IPS-20b (cell line): ENCODE data around the gene ETS2.

ENCODE experiments used
- H3K27ac ChIP-seq: one replicate; pipeline ENCODE4 v1.5.1; 2013; ENCODE audit warnings: low read length
- H3K27me3 ChIP-seq: 2 replicates; pipeline ENCODE4 v1.6.1; 2013; ENCODE audit warnings: mild to moderate bottlenecking, low read length, inconsistent platforms; ENCODE audit not compliant: insufficient read depth
- H3K36me3 ChIP-seq: 2 replicates; pipeline ENCODE4 v1.6.1; 2013; ENCODE audit warnings: low read depth, mild to moderate bottlenecking, inconsistent platforms, low read length, moderate library complexity; ENCODE audit not compliant: insufficient read depth
- H3K4me1 ChIP-seq: 2 replicates; pipeline ENCODE4 v1.6.1; 2013; ENCODE audit warnings: mild to moderate bottlenecking, control low read depth, inconsistent platforms, low read length, moderate library complexity; ENCODE audit not compliant: insufficient read depth
- H3K4me3 ChIP-seq: 2 replicates; pipeline ENCODE4 v1.5.1; 2013; ENCODE audit warnings: mild to moderate bottlenecking, low read length, inconsistent platforms
- H3K9ac ChIP-seq: 2 replicates; pipeline ENCODE4 v1.6.1; 2013; ENCODE audit warnings: low read depth, mild to moderate bottlenecking, inconsistent platforms, low read length, moderate library complexity
- H3K9me3 ChIP-seq: 2 replicates; pipeline ENCODE4 v1.6.1; 2013; ENCODE audit warnings: mild to moderate bottlenecking, low read depth, low read length, inconsistent platforms; ENCODE audit not compliant: insufficient read depth

Gene ETS2

GRCh38 chr21:38848187-38848609 is 42.5 kb downstream of the ETS2 start:
- H3K9me3 ChIP-seq, result no peaks in the 10 kb centered on the region
- H3K9ac ChIP-seq, result no peak overlapping the region
- H3K27ac ChIP-seq, result no peak overlapping the region
- H3K36me3 ChIP-seq, result no peaks in the 10 kb centered on the region
- 0 out of 2 replicates have a peak, but pooled peaks cover 5% of the 10 kb centered on the region for H3K4me1 ChIP-seq
- H3K4me3 ChIP-seq, result no peak overlapping the region
- H3K27me3 ChIP-seq, result no peaks in the 10 kb centered on the region

- H3K9me3 ChIP-seq, result no peaks in the 10 kb centered on the region
- no peaks in the 10 kb centered on the region for H3K36me3 ChIP-seq
- H3K27ac ChIP-seq, result no peak overlapping the region
- no peak overlapping the region for H3K4me3 ChIP-seq
- no peak overlapping the region for H3K9ac ChIP-seq
- H3K4me1 ChIP-seq, result 0 out of 2 replicates have a peak, but pooled peaks cover 5% of the 10 kb centered on the region
- H3K27me3 ChIP-seq, result no peaks in the 10 kb centered on the region
Measured at GRCh38 chr21:38849776-38850175, 44.0 kb downstream of the ETS2 start.

GRCh38 chr21:38850277-38850951 is 44.7 kb downstream of the ETS2 start:
- no peak overlapping the region for H3K9ac ChIP-seq
- no peaks in the 10 kb centered on the region for H3K36me3 ChIP-seq
- no peak overlapping the region for H3K27ac ChIP-seq

GRCh38 chr21:38851101-38851500 is 45.4 kb downstream of the ETS2 start:
- H3K9me3 ChIP-seq, result no peaks in the 10 kb centered on the region
- no peak overlapping the region for H3K9ac ChIP-seq
- H3K27ac ChIP-seq, result no peak overlapping the region
- 0 out of 2 replicates have a peak, but pooled peaks cover 5% of the 10 kb centered on the region for H3K4me1 ChIP-seq
- no peaks in the 10 kb centered on the region for H3K36me3 ChIP-seq
- no peak overlapping the region for H3K4me3 ChIP-seq
- no peaks in the 10 kb centered on the region for H3K27me3 ChIP-seq

More at GRCh38 chr21:38850277-38850951, 44.7 kb downstream of the ETS2 start:
- no peak overlapping the region for H3K4me3 ChIP-seq
- H3K27me3 ChIP-seq, result no peaks in the 10 kb centered on the region
- no peaks in the 10 kb centered on the region for H3K9me3 ChIP-seq
- 0 out of 2 replicates have a peak, but pooled peaks cover 5% of the 10 kb centered on the region for H3K4me1 ChIP-seq

GRCh38 chr21:38852278-38852677 is 46.5 kb downstream of the ETS2 start:
- Histone ChIP-seq H3K4me1 (0 out of 2 replicates have a peak, but pooled peaks cover 5% of the 10 kb centered on the region), H3K4me3 (no peak overlapping the region), H3K27me3 (no peaks in the 10 kb centered on the region), H3K27ac (no peak overlapping the region), H3K36me3 (no peaks in the 10 kb centered on the region), H3K9ac (no peak overlapping the region), H3K9me3 (no peaks in the 10 kb centered on the region)

GRCh38 chr21:38852708-38853107 is 47.0 kb downstream of the ETS2 start:
- H3K4me1 ChIP-seq, result 0 out of 2 replicates have a peak, but pooled peaks cover under 1% of the 10 kb centered on the region
- H3K36me3 ChIP-seq, result no peaks in the 10 kb centered on the region
- H3K27ac ChIP-seq, result no peak overlapping the region
- no peaks in the 10 kb centered on the region for H3K9me3 ChIP-seq
- H3K4me3 ChIP-seq, result no peak overlapping the region
- H3K27me3 ChIP-seq, result no peaks in the 10 kb centered on the region
- H3K9ac ChIP-seq, result no peak overlapping the region

GRCh38 chr21:38853421-38853919 is 47.7 kb downstream of the ETS2 start:
- Histone ChIP-seq H3K27ac (no peak overlapping the region), H3K9me3 (no peaks in the 10 kb centered on the region), H3K4me3 (no peak overlapping the region), H3K4me1 (no peaks in the 10 kb centered on the region), H3K27me3 (no peaks in the 10 kb centered on the region), H3K9ac (no peak overlapping the region), H3K36me3 (no peaks in the 10 kb centered on the region)

GRCh38 chr21:38857152-38857825 is 51.6 kb downstream of the ETS2 start:
- Histone ChIP-seq H3K9ac (no peak overlapping the region), H3K36me3 (no peaks in the 10 kb centered on the region), H3K27me3 (no peaks in the 10 kb centered on the region), H3K9me3 (no peaks in the 10 kb centered on the region), H3K27ac (no peak overlapping the region), H3K4me1 (no peaks in the 10 kb centered on the region), H3K4me3 (no peak overlapping the region)

GRCh38 chr21:38858026-38858811 is 52.5 kb downstream of the ETS2 start:
- Histone ChIP-seq H3K4me1 (no peaks in the 10 kb centered on the region), H3K27me3 (no peaks in the 10 kb centered on the region), H3K4me3 (no peak overlapping the region), H3K9me3 (no peaks in the 10 kb centered on the region), H3K27ac (no peak overlapping the region), H3K36me3 (no peaks in the 10 kb centered on the region), H3K9ac (no peak overlapping the region)

GRCh38 chr21:38858812-38859205 is 53.1 kb downstream of the ETS2 start:
- Histone ChIP-seq H3K9ac (no peak overlapping the region), H3K4me3 (no peak overlapping the region), H3K27me3 (no peaks in the 10 kb centered on the region), H3K36me3 (no peaks in the 10 kb centered on the region), H3K9me3 (no peaks in the 10 kb centered on the region), H3K27ac (no peak overlapping the region), H3K4me1 (no peaks in the 10 kb centered on the region)

- Histone ChIP-seq H3K9ac (no peak overlapping the region), H3K27me3 (no peaks in the 10 kb centered on the region), H3K9me3 (no peaks in the 10 kb centered on the region), H3K4me1 (no peaks in the 10 kb centered on the region), H3K36me3 (no peaks in the 10 kb centered on the region), H3K4me3 (no peak overlapping the region), H3K27ac (no peak overlapping the region)
Measured at GRCh38 chr21:38859852-38860251, 54.1 kb downstream of the ETS2 start.
